Measurements from ENCODE around the gene UCKL1.
A peak's percentile ranks its signal among the peaks of the same experiment; 100 is the strongest.

UCKL1 gene

DNA sequence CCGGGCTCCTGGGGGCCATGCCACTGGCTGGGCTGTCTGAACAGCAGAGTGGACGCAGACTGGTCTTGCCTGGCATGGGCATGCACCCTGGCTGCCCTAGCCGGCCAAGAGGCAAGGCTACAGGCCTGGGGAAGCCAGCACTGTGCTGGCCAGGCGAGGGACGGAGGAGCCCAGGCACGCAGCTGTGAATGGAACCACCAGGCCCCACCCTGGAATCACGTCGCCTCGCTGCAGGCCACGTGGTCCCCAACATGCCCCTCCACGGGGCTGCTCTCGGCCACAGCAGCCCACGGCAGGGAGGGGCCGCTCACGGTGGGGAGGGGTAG lies 4.0 kb downstream of the UCKL1 start:
- H3K9ac ChIP-seq (ENCODE audit: low read depth, low read length, poor library complexity, severe bottlenecking): no peak overlapping the region
- no peak for TF ChIP-seq CTCF (conservative IDR thresholded peaks at IDR 0.05; ENCODE audit: low read length)
- no peak for TF ChIP-seq EZH2phosphoT487 (IDR thresholded peaks at IDR 0.05; ENCODE audit: borderline replicate concordance)
- no peaks in the 10 kb centered on the region for H3K9me2 ChIP-seq (replicated peaks; ENCODE audit: low read depth, low read length)
- H2AFZ ChIP-seq (ENCODE audit: low read length): no peak overlapping the region
- peaks cover 42% of the 10 kb centered on the region for H3K4me1 ChIP-seq (ENCODE audit: insufficient read depth, low read length, poor library complexity, severe bottlenecking)
- H3K4me3 ChIP-seq (ENCODE audit: low read length, poor library complexity, severe bottlenecking): no peak overlapping the region
- H4K20me1 ChIP-seq (ENCODE audit: insufficient read depth, low read length, poor library complexity, severe bottlenecking): peaks cover 77% of the 10 kb centered on the region
- peaks cover 14% of the 10 kb centered on the region for H3F3A ChIP-seq (ENCODE audit: low read depth)
- no peaks in the 10 kb centered on the region for H3K36me3 ChIP-seq (ENCODE audit: insufficient read depth, low read length)
- H3K27me3 ChIP-seq (ENCODE audit: insufficient read depth, low read length, poor library complexity, severe bottlenecking): no peaks in the 10 kb centered on the region
- peak overlapping the region; percentile 49 for H3K4me2 ChIP-seq (ENCODE audit: low read depth, low read length, poor library complexity, severe bottlenecking)
- H3K9me3 ChIP-seq (ENCODE audit: insufficient read depth, low read depth, low read length): no peaks in the 10 kb centered on the region
- peaks cover 89% of the 10 kb centered on the region for H3K79me2 ChIP-seq (ENCODE audit: insufficient read depth, low read length)

DNA sequence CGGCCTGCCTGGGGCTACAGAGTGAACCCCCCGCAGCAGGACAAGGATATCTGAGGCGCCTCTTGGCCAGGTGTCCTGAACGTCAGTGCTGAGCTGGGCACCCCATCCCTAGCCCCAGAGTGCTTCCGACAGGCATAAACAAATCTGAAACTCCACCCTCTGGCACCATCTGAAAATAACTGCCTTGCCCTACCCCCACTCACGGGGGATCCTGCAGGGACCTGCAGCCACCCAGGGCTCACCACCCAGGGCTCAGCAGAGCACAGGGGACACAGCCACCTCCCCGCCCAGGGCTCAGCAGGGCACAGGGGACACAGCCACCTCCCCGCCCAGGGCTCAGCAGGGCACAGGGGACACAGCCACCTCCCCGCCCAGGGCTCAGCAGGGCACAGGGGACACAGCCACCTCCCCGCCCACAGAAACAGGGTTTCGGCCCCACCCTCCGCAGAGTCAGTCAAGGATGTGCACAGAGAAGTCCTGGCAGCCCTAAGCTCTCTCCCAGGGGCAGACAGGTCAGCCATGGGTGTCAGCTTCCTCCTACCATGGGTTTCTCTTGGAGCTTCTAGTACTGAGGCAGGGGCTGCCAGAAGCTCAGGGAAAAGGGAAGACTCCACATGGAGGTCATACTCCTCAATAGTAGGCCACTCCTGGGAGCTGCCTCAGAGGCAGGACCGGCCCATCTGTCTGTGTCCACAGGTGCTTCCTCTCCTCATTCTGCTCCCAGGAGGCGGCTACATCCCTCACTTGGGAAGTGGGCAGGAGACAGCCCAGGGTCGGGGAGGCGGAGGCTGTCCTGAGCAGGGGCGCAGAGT lies 4.6 kb downstream of the UCKL1 start:
- H2AFZ ChIP-seq (ENCODE audit: low read length): no peak overlapping the region
- H3K4me2 ChIP-seq (ENCODE audit: low read depth, low read length, poor library complexity, severe bottlenecking): peak overlapping the region; percentile 49
- peaks cover 14% of the 10 kb centered on the region for H3F3A ChIP-seq (ENCODE audit: low read depth)
- H3K9ac ChIP-seq (ENCODE audit: low read depth, low read length, poor library complexity, severe bottlenecking): no peak overlapping the region
- no peak overlapping the region for H3K4me3 ChIP-seq (ENCODE audit: low read length, poor library complexity, severe bottlenecking)
- H3K4me1 ChIP-seq (ENCODE audit: insufficient read depth, low read length, poor library complexity, severe bottlenecking): peaks cover 41% of the 10 kb centered on the region
- TF ChIP-seq EZH2phosphoT487 (IDR thresholded peaks at IDR 0.05; ENCODE audit: borderline replicate concordance): no peak
- TF ChIP-seq CTCF (conservative IDR thresholded peaks at IDR 0.05; ENCODE audit: low read length): no peak
- H3K79me2 ChIP-seq (ENCODE audit: insufficient read depth, low read length): peaks cover 95% of the 10 kb centered on the region
- H3K27me3 ChIP-seq (ENCODE audit: insufficient read depth, low read length, poor library complexity, severe bottlenecking): no peaks in the 10 kb centered on the region
- H3K9me2 ChIP-seq (replicated peaks; ENCODE audit: low read depth, low read length): no peaks in the 10 kb centered on the region
- H3K9me3 ChIP-seq (ENCODE audit: insufficient read depth, low read depth, low read length): no peaks in the 10 kb centered on the region
- no peaks in the 10 kb centered on the region for H3K36me3 ChIP-seq (ENCODE audit: insufficient read depth, low read length)
- peaks cover 80% of the 10 kb centered on the region for H4K20me1 ChIP-seq (ENCODE audit: insufficient read depth, low read length, poor library complexity, severe bottlenecking)

DNA sequence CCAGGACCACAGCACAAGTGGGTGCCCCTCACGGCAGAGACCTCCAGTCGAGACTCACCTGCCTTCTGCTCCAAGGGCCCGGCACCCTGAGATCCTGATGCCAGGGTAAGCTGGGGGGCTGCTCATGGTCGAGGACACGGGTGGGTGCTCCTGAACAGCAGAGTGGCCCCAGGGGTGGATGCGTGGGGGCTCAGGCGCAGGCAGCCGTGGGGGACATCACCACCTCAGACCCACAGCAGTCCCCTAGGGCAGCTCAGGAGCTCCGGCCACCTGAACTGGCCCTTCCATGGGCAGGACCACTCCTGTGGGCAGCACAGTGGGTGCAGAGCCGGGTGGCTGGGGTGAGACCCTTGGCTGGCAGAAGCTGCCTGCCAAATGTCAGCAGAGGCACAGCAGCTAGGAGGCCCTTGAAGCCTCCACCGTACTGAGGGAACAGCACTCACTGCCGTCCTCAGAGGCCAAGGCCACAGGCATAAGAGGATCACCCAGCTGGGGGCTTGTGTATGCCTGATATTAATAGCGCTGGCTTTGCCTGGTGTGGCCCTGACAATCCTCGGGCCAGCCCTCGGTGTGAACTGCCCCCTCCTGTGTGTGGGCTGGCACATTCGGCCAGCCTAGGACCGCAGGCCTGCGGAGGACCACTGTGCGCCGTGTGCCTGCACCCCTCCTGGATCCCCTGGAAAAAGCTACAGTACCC lies 5.4 kb downstream of the UCKL1 start:
- H3K4me2 ChIP-seq (ENCODE audit: low read depth, low read length, poor library complexity, severe bottlenecking): peak overlapping the region; percentile 12
- peaks cover 86% of the 10 kb centered on the region for H4K20me1 ChIP-seq (ENCODE audit: insufficient read depth, low read length, poor library complexity, severe bottlenecking)
- no peak overlapping the region for H3K4me3 ChIP-seq (ENCODE audit: low read length, poor library complexity, severe bottlenecking)
- peaks cover 41% of the 10 kb centered on the region for H3K4me1 ChIP-seq (ENCODE audit: insufficient read depth, low read length, poor library complexity, severe bottlenecking)
- TF ChIP-seq EZH2phosphoT487 (IDR thresholded peaks at IDR 0.05; ENCODE audit: borderline replicate concordance) (no peak), CTCF (conservative IDR thresholded peaks at IDR 0.05; ENCODE audit: low read length) (no peak)
- H3F3A ChIP-seq (ENCODE audit: low read depth): peaks cover 14% of the 10 kb centered on the region
- H3K9me2 ChIP-seq (replicated peaks; ENCODE audit: low read depth, low read length): no peaks in the 10 kb centered on the region
- no peak overlapping the region for H2AFZ ChIP-seq (ENCODE audit: low read length)
- no peaks in the 10 kb centered on the region for H3K27me3 ChIP-seq (ENCODE audit: insufficient read depth, low read length, poor library complexity, severe bottlenecking)
- no peaks in the 10 kb centered on the region for H3K9me3 ChIP-seq (ENCODE audit: insufficient read depth, low read depth, low read length)
- H3K9ac ChIP-seq (ENCODE audit: low read depth, low read length, poor library complexity, severe bottlenecking): no peak overlapping the region
- H3K79me2 ChIP-seq (ENCODE audit: insufficient read depth, low read length): peaks cover 96% of the 10 kb centered on the region
- H3K36me3 ChIP-seq (ENCODE audit: insufficient read depth, low read length): peaks cover 4% of the 10 kb centered on the region; the same call in 1 of the 2 replicates
